ENCODE data around the gene SOX30.
"Not testable (repeated sequence)": the region's sequence is repeated elsewhere in the genome, so short reads cannot be mapped to it uniquely, and the experiment has no call there.

GRCh38 chr5:157693816-157694215 lies 41.6 kb upstream of the SOX30 start:
- TF ChIP-seq POLR2A, CTCF (IDR thresholded peaks at IDR 0.05): not testable (repeated sequence)

All from gastroesophageal sphincter (tissue), 3 donors.